ENCODE measurements around the gene GYPC. TPM values are rescaled to one million over a fixed set of nuclear protein-coding genes. Genes with fewer than 3 reads are reported as not detected.
"Not testable (repeated sequence)": the region's sequence is repeated elsewhere in the genome, so short reads cannot be mapped to it uniquely, and the experiment has no call there.

The GYPC gene
- total and polyA plus RNA-seq, 4 experiments from 2014 or later: 78.5 to 165 (median 113) TPM

- no peaks in the 10 kb centered on the region for H3K9me3 Mint-ChIP-seq
- intact Hi-C loops (cut with micrococcal nuclease): no loop called here
- peak overlapping the region in 1 of 8 donors; percentile 58 for H3K4me3 Mint-ChIP-seq
- Histone ChIP-seq H3K9me3 (ENCODE audit: control insufficient read depth in 1 of 2, low read length in 2 of 2) (no peaks in the 10 kb centered on the region), H3K4me1 (ENCODE audit: insufficient read depth, low read length) (no peaks in the 10 kb centered on the region), H3K27me3 (ENCODE audit: insufficient read depth, low read length) (no peaks in the 10 kb centered on the region), H3K27ac (ENCODE audit: low read depth, low read length) (no peak overlapping the region), H3K36me3 (ENCODE audit: insufficient read depth, low read length) (no peaks in the 10 kb centered on the region), H3K4me3 (ENCODE audit: low read length in 2 of 2) (no peak overlapping the region)
- DNase-seq: no peak
- POLR2A ChIA-PET (ENCODE audit: partially characterized antibody): no interaction called here
- H3K27me3 Mint-ChIP-seq: no peaks in the 10 kb centered on the region
- CTCF ChIA-PET (ENCODE audit: partially characterized antibody): interaction anchor here (1.3 kb wide), 1 partner anchor 11 kb away, joined by 3 read pairs; no protein-coding TSS in a partner anchor
- H3K27ac Mint-ChIP-seq: no peak overlapping the region
- H3K36me3 Mint-ChIP-seq: no peaks in the 10 kb centered on the region
- peaks cover 0 to 1% (median 0%) of the 10 kb centered on the region in 4 donors for H3K4me1 Mint-ChIP-seq
Observed at GRCh38 chr2:126642031-126642430, 13.9 kb upstream of the GYPC start.

GRCh38 chr2:126643431-126643830, 12.5 kb upstream of the GYPC start:
- no peak overlapping the region for H3K4me3 ChIP-seq (ENCODE audit: low read length in 2 of 2)
- ChIA-PET CTCF (ENCODE audit: partially characterized antibody) (interaction anchor here (0.9 to 2.0 kb wide), 3 partner anchors 8 to 115 kb away, joined by 3 to 7 read pairs (median 3); no protein-coding TSS in a partner anchor), POLR2A (ENCODE audit: partially characterized antibody) (interaction anchor here (2.0 kb wide), 1 partner anchor 14 kb away, joined by 6 read pairs; no protein-coding TSS in a partner anchor)
- H3K27ac Mint-ChIP-seq: no peak overlapping the region
- H3K9me3 ChIP-seq (ENCODE audit: control insufficient read depth in 1 of 2, low read length in 2 of 2): no peaks in the 10 kb centered on the region
- H3K27me3 Mint-ChIP-seq: no peaks in the 10 kb centered on the region
- no peaks in the 10 kb centered on the region for H3K36me3 Mint-ChIP-seq
- no peaks in the 10 kb centered on the region for H3K27me3 ChIP-seq (ENCODE audit: insufficient read depth, low read length)
- H3K4me1 Mint-ChIP-seq: peaks cover 0 to 1% (median 0%) of the 10 kb centered on the region in 4 donors
- H3K4me3 Mint-ChIP-seq: no peak overlapping the region
- no peaks in the 10 kb centered on the region for H3K9me3 Mint-ChIP-seq
- intact Hi-C loops (cut with micrococcal nuclease): no loop called here
- no peak for DNase-seq
- no peak overlapping the region for H3K27ac ChIP-seq (ENCODE audit: low read depth, low read length)
- H3K4me1 ChIP-seq (ENCODE audit: insufficient read depth, low read length): no peaks in the 10 kb centered on the region
- H3K36me3 ChIP-seq (ENCODE audit: insufficient read depth, low read length): no peaks in the 10 kb centered on the region

- Histone ChIP-seq H3K9me3 (ENCODE audit: control insufficient read depth in 1 of 2, low read length in 2 of 2) (no peaks in the 10 kb centered on the region), H3K36me3 (ENCODE audit: insufficient read depth, low read length) (no peaks in the 10 kb centered on the region), H3K4me3 (ENCODE audit: low read length in 2 of 2) (no peak overlapping the region), H3K4me1 (ENCODE audit: insufficient read depth, low read length) (no peaks in the 10 kb centered on the region), H3K27ac (ENCODE audit: low read depth, low read length) (no peak overlapping the region), H3K27me3 (ENCODE audit: insufficient read depth, low read length) (no peaks in the 10 kb centered on the region)
- Mint-ChIP-seq H3K9me3 (no peaks in the 10 kb centered on the region), H3K4me1 (peaks cover 0 to 1% (median 0%) of the 10 kb centered on the region in 4 donors), H3K4me3 (no peak overlapping the region), H3K27ac (no peak overlapping the region), H3K36me3 (no peaks in the 10 kb centered on the region), H3K27me3 (no peaks in the 10 kb centered on the region)
- ChIA-PET POLR2A (ENCODE audit: partially characterized antibody) (interaction anchor here (2.0 kb wide), 1 partner anchor 14 kb away, joined by 6 read pairs; no protein-coding TSS in a partner anchor), CTCF (ENCODE audit: partially characterized antibody) (interaction anchor here (0.9 to 2.0 kb wide), 3 partner anchors 9 to 116 kb away, joined by 3 to 7 read pairs (median 3); no protein-coding TSS in a partner anchor)
- intact Hi-C loops (cut with micrococcal nuclease): no loop called here
- DNase-seq: no peak
Observed at GRCh38 chr2:126643972-126644371, 12.0 kb upstream of the GYPC start.

GRCh38 chr2:126644630-126645191, 11.2 kb upstream of the GYPC start:
- no peaks in the 10 kb centered on the region for H3K36me3 Mint-ChIP-seq
- no peaks in the 10 kb centered on the region for H3K4me1 ChIP-seq (ENCODE audit: insufficient read depth, low read length)
- peaks cover 0 to 1% (median 0%) of the 10 kb centered on the region in 4 donors for H3K4me1 Mint-ChIP-seq
- ChIA-PET POLR2A (ENCODE audit: partially characterized antibody) (interaction anchor here (2.0 kb wide), 1 partner anchor 13 kb away, joined by 6 read pairs; no protein-coding TSS in a partner anchor), CTCF (ENCODE audit: partially characterized antibody) (interaction anchor here (1.2 to 2.0 kb wide), 2 partner anchors 18 to 116 kb away, joined by 3 to 7 read pairs; no protein-coding TSS in a partner anchor)
- no peaks in the 10 kb centered on the region for H3K27me3 Mint-ChIP-seq
- H3K27ac Mint-ChIP-seq: peak overlapping the region in 3 of 7 donors; percentile 31 to 41 (median 37)
- H3K9me3 Mint-ChIP-seq: no peaks in the 10 kb centered on the region
- no peak overlapping the region for H3K4me3 ChIP-seq (ENCODE audit: low read length in 2 of 2)
- no peak overlapping the region for H3K4me3 Mint-ChIP-seq
- H3K9me3 ChIP-seq (ENCODE audit: control insufficient read depth in 1 of 2, low read length in 2 of 2): no peaks in the 10 kb centered on the region
- no peaks in the 10 kb centered on the region for H3K27me3 ChIP-seq (ENCODE audit: insufficient read depth, low read length)
- DNase-seq: no peak
- no peaks in the 10 kb centered on the region for H3K36me3 ChIP-seq (ENCODE audit: insufficient read depth, low read length)
- intact Hi-C loops (cut with micrococcal nuclease): no loop called here
- H3K27ac ChIP-seq (ENCODE audit: low read depth, low read length): no peak overlapping the region

- Mint-ChIP-seq H3K36me3 (no peaks in the 10 kb centered on the region), H3K4me1 (peaks cover 0 to 1% (median 0%) of the 10 kb centered on the region in 4 donors), H3K9me3 (no peaks in the 10 kb centered on the region), H3K27me3 (no peaks in the 10 kb centered on the region), H3K4me3 (no peak overlapping the region), H3K27ac (no peak overlapping the region)
- H3K27me3 ChIP-seq (ENCODE audit: insufficient read depth, low read length): no peaks in the 10 kb centered on the region
- no peak overlapping the region for H3K4me3 ChIP-seq (ENCODE audit: low read length in 2 of 2)
- no peaks in the 10 kb centered on the region for H3K4me1 ChIP-seq (ENCODE audit: insufficient read depth, low read length)
- H3K36me3 ChIP-seq (ENCODE audit: insufficient read depth, low read length): no peaks in the 10 kb centered on the region
- ChIA-PET CTCF (ENCODE audit: partially characterized antibody) (no interaction called here), POLR2A (ENCODE audit: partially characterized antibody) (interaction anchor here (2.0 kb wide), 1 partner anchor 13 kb away, joined by 6 read pairs; no protein-coding TSS in a partner anchor)
- no peaks in the 10 kb centered on the region for H3K9me3 ChIP-seq (ENCODE audit: control insufficient read depth in 1 of 2, low read length in 2 of 2)
- intact Hi-C loops (cut with micrococcal nuclease): no loop called here
- DNase-seq: no peak
- H3K27ac ChIP-seq (ENCODE audit: low read depth, low read length): no peak overlapping the region
Observed at GRCh38 chr2:126645211-126645618, 10.7 kb upstream of the GYPC start.

GRCh38 chr2:126646026-126646425, 9.9 kb upstream of the GYPC start:
- no peaks in the 10 kb centered on the region for H3K9me3 ChIP-seq (ENCODE audit: control insufficient read depth in 1 of 2, low read length in 2 of 2)
- Mint-ChIP-seq H3K4me3 (no peak overlapping the region), H3K9me3 (peaks cover 0 to 7% (median 0%) of the 10 kb centered on the region in 8 donors), H3K27me3 (no peaks in the 10 kb centered on the region), H3K36me3 (no peaks in the 10 kb centered on the region), H3K27ac (peak overlapping the region in 1 of 7 donors; percentile 8), H3K4me1 (peaks cover 0 to 1% (median 0%) of the 10 kb centered on the region in 4 donors)
- H3K27me3 ChIP-seq (ENCODE audit: insufficient read depth, low read length): no peaks in the 10 kb centered on the region
- no peaks in the 10 kb centered on the region for H3K4me1 ChIP-seq (ENCODE audit: insufficient read depth, low read length)
- H3K36me3 ChIP-seq (ENCODE audit: insufficient read depth, low read length): no peaks in the 10 kb centered on the region
- ChIA-PET CTCF (ENCODE audit: partially characterized antibody) (interaction anchor here (1.2 kb wide), 1 partner anchor 118 kb away, joined by 3 read pairs; no protein-coding TSS in a partner anchor), POLR2A (ENCODE audit: partially characterized antibody) (no interaction called here)
- H3K4me3 ChIP-seq (ENCODE audit: low read length in 2 of 2): no peak overlapping the region
- intact Hi-C loops (cut with micrococcal nuclease): no loop called here
- no peak overlapping the region for H3K27ac ChIP-seq (ENCODE audit: low read depth, low read length)
- no peak for DNase-seq

- H3K9me3 ChIP-seq (ENCODE audit: control insufficient read depth in 1 of 2, low read length in 2 of 2); H3K4me3 Mint-ChIP-seq; H3K27me3 Mint-ChIP-seq; DNase-seq; H3K4me3 ChIP-seq (ENCODE audit: low read length in 2 of 2); H3K36me3 Mint-ChIP-seq; H3K27ac ChIP-seq (ENCODE audit: low read depth, low read length); H3K36me3 ChIP-seq (ENCODE audit: insufficient read depth, low read length); intact Hi-C loops (cut with micrococcal nuclease); H3K4me1 ChIP-seq (ENCODE audit: insufficient read depth, low read length); H3K9me3 Mint-ChIP-seq; POLR2A ChIA-PET (ENCODE audit: partially characterized antibody); H3K27me3 ChIP-seq (ENCODE audit: insufficient read depth, low read length); H3K4me1 Mint-ChIP-seq; CTCF ChIA-PET (ENCODE audit: partially characterized antibody): not testable (repeated sequence)
- H3K27ac Mint-ChIP-seq: peak overlapping the region in 1 of 7 donors; percentile 52
Observed at GRCh38 chr2:126647714-126648344, 8.1 kb upstream of the GYPC start.

Data from CD4-positive, alpha-beta memory T cell (primary cell).